RWPE2 (cell line): ENCODE measurements around the gene GNB1L.
A peak's percentile ranks its signal among the peaks of the same experiment; 100 is the strongest.

Experiments
- ATAC-seq: fragments of 200-7000 bp; cut with Tn5 transposase; 3 replicates; pipeline ENCODE4 v1.9.1; 2021; ENCODE audit warnings: low read depth
- DNase-seq: peaks from one replicate; pipeline ENCODE4 v3.0.0-alpha.2; 2020; ENCODE audit warnings: low spot score
- H3K27ac ChIP-seq: fragments of 450-650 bp; 2 replicates; pipeline ENCODE4 v1.5.1; 2017; ENCODE audit warnings: mild to moderate bottlenecking; ENCODE audit not compliant: poor library complexity, severe bottlenecking
- H3K27me3 ChIP-seq: fragments of 250-450 bp; sonication (Bioruptor Pico); 2 replicates; pipeline ENCODE4 v1.5.1; 2021; ENCODE audit warnings: mild to moderate bottlenecking, moderate library complexity; ENCODE audit not compliant: insufficient read depth, poor library complexity, severe bottlenecking
- H3K36me3 ChIP-seq: fragments of 250-450 bp; sonication (Bioruptor Pico); 2 replicates; pipeline ENCODE4 v1.5.1; 2020; ENCODE audit warnings: low read depth, mild to moderate bottlenecking, moderate library complexity
- H3K4me1 ChIP-seq: fragments of 250-450 bp; sonication (Bioruptor Pico); 2 replicates; pipeline ENCODE4 v1.5.1; 2021; ENCODE audit warnings: mild to moderate bottlenecking, moderate library complexity; ENCODE audit not compliant: insufficient read depth, poor library complexity, severe bottlenecking
- H3K4me3 ChIP-seq: fragments of 250-450 bp; sonication (Bioruptor Pico); 2 replicates; pipeline ENCODE4 v1.5.1; 2021; ENCODE audit warnings: mild to moderate bottlenecking, moderate library complexity; ENCODE audit not compliant: severe bottlenecking
- H3K9me3 ChIP-seq: fragments of 250-450 bp; sonication (Bioruptor Pico); 2 replicates; pipeline ENCODE4 v1.5.1; 2021; ENCODE audit warnings: mild to moderate bottlenecking, moderate library complexity; ENCODE audit not compliant: severe bottlenecking
- CTCF ChIP-seq: fragments of 450-650 bp; IDR thresholded peaks from one replicate; pipeline ENCODE4 v1.5.1; 2017; ENCODE audit warnings: mild to moderate bottlenecking, moderate library complexity; ENCODE audit not compliant: poor library complexity, severe bottlenecking

The GNB1L gene

DNA sequence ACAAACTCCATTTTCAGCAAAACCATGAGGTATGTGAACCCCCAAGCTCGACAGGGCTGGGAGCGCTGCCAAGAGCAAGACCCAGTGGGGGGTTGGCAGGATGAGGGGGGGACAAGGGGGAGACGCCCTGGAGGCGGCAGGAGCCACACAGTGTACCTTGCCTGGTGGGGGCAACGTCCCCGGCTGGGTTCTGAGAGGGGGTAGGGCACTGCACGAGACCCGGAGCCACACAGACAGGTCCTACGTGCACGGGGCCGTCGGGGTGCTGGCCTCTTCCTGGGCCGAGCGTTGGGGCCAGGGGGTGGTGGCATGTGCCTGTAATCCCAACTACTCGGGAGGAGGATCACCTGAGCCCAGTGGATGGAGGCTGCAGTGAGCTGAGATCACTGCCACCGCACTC, 65.3 kb downstream of the GNB1L start:
- Histone ChIP-seq H3K4me3 (no peak overlapping the region), H3K4me1 (no peaks in the 10 kb centered on the region), H3K27me3 (no peaks in the 10 kb centered on the region), H3K9me3 (peaks cover 6% of the 10 kb centered on the region), H3K36me3 (no peaks in the 10 kb centered on the region), H3K27ac (no peak overlapping the region)
- DNase-seq = no peak
- TF ChIP-seq CTCF = no peak
- ATAC-seq = no peak

DNA sequence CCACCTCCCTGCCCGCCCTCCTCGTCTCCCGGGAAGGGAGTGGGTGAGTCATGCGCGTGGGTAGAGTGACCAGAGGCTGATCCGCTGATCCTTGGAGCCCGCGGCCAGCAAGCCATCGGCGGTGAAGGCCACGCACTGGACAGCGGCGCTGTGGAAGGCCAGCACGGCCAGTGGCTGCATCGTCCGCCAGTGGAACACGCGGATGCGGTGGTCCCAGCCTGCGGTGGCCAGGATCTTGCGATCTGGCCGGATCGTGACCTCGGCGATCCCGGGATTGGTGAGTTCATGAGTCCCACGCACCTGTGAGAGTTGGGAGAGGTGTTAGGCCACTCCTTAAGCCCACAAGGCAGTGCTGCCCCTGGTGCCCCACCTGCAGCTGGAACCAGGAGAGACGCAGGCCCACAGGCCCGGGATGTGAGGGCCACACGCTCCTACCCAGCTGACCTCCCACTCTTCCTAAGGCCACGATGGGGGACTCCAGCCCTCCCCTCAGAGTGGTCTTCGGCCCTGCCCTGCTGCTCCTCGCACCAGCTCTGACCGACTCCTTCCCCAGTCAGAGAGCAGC, 65.9 kb downstream of the GNB1L start:
- no peaks in the 10 kb centered on the region for H3K4me1 ChIP-seq
- peak; percentile 63 for DNase-seq
- H3K36me3 ChIP-seq = no peaks in the 10 kb centered on the region

DNA sequence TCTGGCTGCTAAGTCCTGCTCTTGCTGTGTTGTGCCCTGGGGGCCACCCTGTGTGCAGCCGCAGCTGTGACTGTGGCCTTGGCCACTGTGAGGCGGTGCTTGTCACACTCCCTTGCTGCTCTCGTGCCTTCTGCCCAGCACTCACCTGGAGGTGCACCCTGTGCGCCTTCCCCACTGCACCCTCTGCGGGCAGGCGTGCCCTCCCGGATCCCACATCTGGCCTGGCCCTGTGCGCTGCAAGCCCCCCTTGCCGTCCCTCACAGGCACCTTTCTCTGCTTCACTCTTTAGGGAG, 66.9 kb downstream of the GNB1L start:
- no peaks in the 10 kb centered on the region for H3K4me1 ChIP-seq
- H3K27ac ChIP-seq = no peak overlapping the region
- no peaks in the 10 kb centered on the region for H3K27me3 ChIP-seq
- H3K9me3 ChIP-seq = peaks cover 6% of the 10 kb centered on the region
- H3K36me3 ChIP-seq = no peaks in the 10 kb centered on the region
- DNase-seq = peak; percentile 41
- H3K4me3 ChIP-seq = no peak overlapping the region
- ATAC-seq = no peak
- no peak for TF ChIP-seq CTCF

More for the DNA sequence above, 65.9 kb downstream of the GNB1L start:
- Histone ChIP-seq H3K27ac (no peak overlapping the region), H3K9me3 (peaks cover 6% of the 10 kb centered on the region), H3K4me3 (no peak overlapping the region), H3K27me3 (no peaks in the 10 kb centered on the region)
- ATAC-seq = no peak
- TF ChIP-seq CTCF = no peak

GRCh38 chr22:19786959-19787848, 67.5 kb downstream of the GNB1L start:
- ATAC-seq (no peak), DNase-seq (peak; percentile 61)
- Histone ChIP-seq H3K4me1 (no peaks in the 10 kb centered on the region), H3K9me3 (peaks cover 6% of the 10 kb centered on the region), H3K27ac (no peak overlapping the region), H3K27me3 (no peaks in the 10 kb centered on the region), H3K36me3 (no peaks in the 10 kb centered on the region), H3K4me3 (no peak overlapping the region)
- no peak for TF ChIP-seq CTCF

- no peak for ATAC-seq
Observed at GRCh38 chr22:19786264-19786585, 68.4 kb downstream of the GNB1L start.

More at GRCh38 chr22:19786264-19786585, 68.4 kb downstream of the GNB1L start:
- Histone ChIP-seq H3K9me3 (peaks cover 6% of the 10 kb centered on the region), H3K36me3 (no peaks in the 10 kb centered on the region), H3K4me3 (no peak overlapping the region), H3K4me1 (no peaks in the 10 kb centered on the region), H3K27me3 (no peaks in the 10 kb centered on the region), H3K27ac (no peak overlapping the region)
- no peak for DNase-seq
- no peak for TF ChIP-seq CTCF
